Liver (tissue), 9 donors: ENCODE results near the gene DHX16. TPM values are rescaled to one million over a fixed set of nuclear protein-coding genes. Genes with fewer than 3 reads are reported as not detected.

Experiments
- DNase-seq: peaks from one replicate; pipeline ENCODE4 v3.0.0-alpha.2; 2017; ENCODE audit warnings: low spot score
- H3K27ac ChIP-seq, 2 donors: one replicate each; pipeline ENCODE4 v1.7.0; 2013; ENCODE audit warnings: inconsistent platforms in 2 of 2, low read length in 2 of 2, control low read depth in 1 of 2, low read depth in 1 of 2, mild to moderate bottlenecking in 1 of 2
- H3K27me3 ChIP-seq, 4 donors: one replicate each; pipeline versions ENCODE4 v1.6.1 to v1.7.0; 2013; ENCODE audit warnings: low read length in 3 of 4, inconsistent platforms in 1 of 4, mild to moderate bottlenecking in 1 of 4, moderate library complexity in 1 of 4; ENCODE audit not compliant: control insufficient read depth in 4 of 4, insufficient read depth in 4 of 4
- H3K36me3 ChIP-seq, 4 donors: one replicate each; pipeline versions ENCODE4 v1.6.1 to v1.7.0; 2013; ENCODE audit warnings: low read length in 3 of 4, mild to moderate bottlenecking in 3 of 4, low read depth in 1 of 4, moderate library complexity in 1 of 4; ENCODE audit not compliant: control insufficient read depth in 4 of 4, insufficient read depth in 3 of 4
- H3K4me1 ChIP-seq, 4 donors: one replicate each; pipeline versions ENCODE4 v1.6.1 to v1.7.0; 2013; ENCODE audit warnings: low read length in 3 of 4, mild to moderate bottlenecking in 3 of 4, moderate library complexity in 1 of 4; ENCODE audit not compliant: control insufficient read depth in 4 of 4, insufficient read depth in 4 of 4
- H3K4me3 ChIP-seq, 3 donors: one replicate each; pipeline versions ENCODE4 v1.6.1 to v1.7.0; 2013; ENCODE audit warnings: low read length in 3 of 3, control low read depth in 1 of 3, low read depth in 1 of 3, mild to moderate bottlenecking in 1 of 3
- H3K9ac ChIP-seq, 2 donors: one replicate each; pipeline ENCODE4 v1.7.0; 2013; ENCODE audit warnings: low read length in 2 of 2, mild to moderate bottlenecking in 2 of 2, moderate library complexity in 2 of 2, control low read depth in 1 of 2, low read depth in 1 of 2
- H3K9me3 ChIP-seq, 4 donors: one replicate each; pipeline versions ENCODE4 v1.6.1 to v1.7.0; 2013; ENCODE audit warnings: low read length in 3 of 4; ENCODE audit not compliant: control insufficient read depth in 4 of 4
- EGR1 ChIP-seq, 2 donors: IDR thresholded peaks; 2 replicates each; pipeline ENCODE4 v1.6.1; 2016 to 2018; ENCODE audit warnings: antibody characterized with exemption in 2 of 2, low read depth in 2 of 2
- FOXA1 ChIP-seq: IDR thresholded peaks from 2 replicates; pipeline ENCODE4 v1.6.1; 2016; ENCODE audit warnings: antibody characterized with exemption
- FOXA2 ChIP-seq: IDR thresholded peaks from 2 replicates; pipeline ENCODE4 v1.6.1; 2016; ENCODE audit warnings: antibody characterized with exemption
- GABPA ChIP-seq, 2 donors: IDR thresholded peaks in 1 of 2; conservative IDR thresholded peaks in 1 of 2; 2 replicates each; pipeline ENCODE4 v1.6.1; 2016; ENCODE audit warnings: antibody characterized with exemption in 2 of 2, mild to moderate bottlenecking in 1 of 2, moderate library complexity in 1 of 2
- HNF4A ChIP-seq, 2 donors: conservative IDR thresholded peaks; 2 replicates each; pipeline ENCODE4 v1.6.1; 2016; ENCODE audit warnings: antibody characterized with exemption in 2 of 2, mild to moderate bottlenecking in 2 of 2
- HNF4G ChIP-seq: IDR thresholded peaks from 2 replicates; pipeline ENCODE4 v1.6.1; 2016; ENCODE audit warnings: antibody characterized with exemption
- JUND ChIP-seq, 2 donors: IDR thresholded peaks; 2 replicates each; pipeline ENCODE4 v1.6.1; 2016; ENCODE audit warnings: antibody characterized with exemption in 2 of 2
- NR2F2 ChIP-seq: IDR thresholded peaks from 2 replicates; pipeline ENCODE4 v1.6.1; 2016; ENCODE audit warnings: antibody characterized with exemption
- RAD21 ChIP-seq, 2 donors: IDR thresholded peaks; 2 replicates each; pipeline ENCODE4 v1.6.1; 2016; ENCODE audit warnings: antibody characterized with exemption in 2 of 2, mild to moderate bottlenecking in 2 of 2
- RXRA ChIP-seq, 2 donors: IDR thresholded peaks; 2 replicates each; pipeline ENCODE4 v1.6.1; 2017 to 2018; ENCODE audit warnings: antibody characterized with exemption in 2 of 2, mild to moderate bottlenecking in 1 of 2
- SP1 ChIP-seq: IDR thresholded peaks from 2 replicates; pipeline ENCODE4 v1.6.1; 2018; ENCODE audit warnings: antibody characterized with exemption, mild to moderate bottlenecking
- TAF1 ChIP-seq: conservative IDR thresholded peaks from 2 replicates; pipeline ENCODE4 v1.6.1; 2016; ENCODE audit warnings: antibody characterized with exemption, mild to moderate bottlenecking
- YY1 ChIP-seq: IDR thresholded peaks from 2 replicates; pipeline ENCODE4 v1.6.1; 2016; ENCODE audit warnings: antibody characterized with exemption, mild to moderate bottlenecking
- WGBS: extraction: QIAGEN DNeasy Blood & Tissue Kit; methylation state at CpG from one replicate; pipeline ENCODE4 v1.1.7; 2013; 5-methylcytosine and 5-hydroxymethylcytosine counted together
- polyA plus RNA-seq, 2 donors: library from polyadenylated mRNA; stranded (reverse) in 1 of 2; unstranded in 1 of 2; fragments of 200-250 nt in 1 of 2; fragments of >200 nt in 1 of 2; fragmentation: Nextera tagmentation in 1 of 2; extraction: Ambion mirVana in 1 of 2; gene quantifications; one replicate each; pipeline versions ENCODE4 v1.2.1 to v1.2.3, GENCODE V29; 2013 to 2015
- total RNA-seq, 2 donors: library from RNA; depleted of rRNA; stranded (reverse); fragments of >200 nt; gene quantifications; one replicate each; pipeline ENCODE4 v1.2.3, GENCODE V29; 2014
- TF ChIP-seq, protein P1 (sequence below): IDR thresholded peaks from 2 replicates; pipeline ENCODE4 v1.6.1; 2016; ENCODE audit warnings: antibody characterized with exemption
- TF ChIP-seq, protein P2 (sequence below): IDR thresholded peaks from 2 replicates; pipeline ENCODE4 v1.6.1; 2016; ENCODE audit warnings: antibody characterized with exemption, mild to moderate bottlenecking
- TF ChIP-seq, protein P3 (sequence below): fragments of 150-350 bp; IDR thresholded peaks from 2 replicates; pipeline ENCODE4 v1.5.1; 2017; ENCODE audit warnings: improper control_type of control experiment, low read depth, low read length; ENCODE audit not compliant: missing input control
- TF ChIP-seq, protein P4 (sequence below): IDR thresholded peaks from 2 replicates; pipeline ENCODE4 v1.6.1; 2016; ENCODE audit warnings: antibody characterized with exemption
- TF ChIP-seq, protein P5 (sequence below): IDR thresholded peaks from 2 replicates; pipeline ENCODE4 v1.6.1; 2016; ENCODE audit warnings: antibody characterized with exemption
- donor health status: healthy.
- donor health status: healthy.
- donor health status: healthy.
- donor health status: healthy.
- donor health status: healthy.

DHX16 gene
- total and polyA plus RNA-seq, 4 donors: 10.1 to 23.9 (median 17.4) TPM

DNA sequence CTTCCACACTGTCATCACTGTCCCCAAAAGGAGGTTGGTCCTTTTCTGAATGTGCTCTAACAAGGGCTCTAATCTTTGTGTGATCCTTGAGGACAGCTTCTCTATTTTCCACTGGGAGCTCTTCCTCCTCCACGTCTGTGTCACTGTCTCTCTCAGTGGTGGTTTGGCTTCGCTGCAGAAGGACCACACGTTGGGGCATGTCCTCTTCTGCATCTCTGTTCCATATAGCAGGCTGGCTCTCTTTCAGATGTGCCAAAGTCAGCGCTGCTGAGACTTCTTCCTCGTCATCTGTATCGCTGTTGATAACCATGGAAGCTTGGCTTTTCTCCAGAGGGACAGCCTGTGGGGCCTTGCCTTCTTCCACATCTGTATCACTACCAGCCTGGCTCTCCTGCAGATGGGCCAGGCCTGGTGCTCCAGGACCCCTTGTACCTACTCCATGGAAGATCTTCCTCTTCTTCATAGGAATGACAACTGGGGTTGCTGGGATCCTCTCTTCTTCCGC lies 39.7 kb upstream of the DHX16 start:
- no peak for DNase-seq
- Histone ChIP-seq H3K27ac (no peak overlapping the region), H3K36me3 (peaks cover 2 to 32% (median 23%) of the 10 kb centered on the region in 4 donors), H3K9me3 (no peaks in the 10 kb centered on the region), H3K27me3 (no peaks in the 10 kb centered on the region), H3K4me1 (peaks cover 9 to 36% (median 20%) of the 10 kb centered on the region in 4 donors), H3K4me3 (no peak overlapping the region), H3K9ac (no peak overlapping the region)
- WGBS: 90% methylated on average over 7 of the region's 7 CpGs
- TF ChIP-seq YY1 (no peak), HNF4A (conservative IDR thresholded peaks at IDR 0.05) (no peak), TAF1 (no peak), FOXA1 (no peak), JUND (IDR thresholded peaks at IDR 0.05) (no peak), RXRA (IDR thresholded peaks at IDR 0.05) (no peak), RAD21 (IDR thresholded peaks at IDR 0.05) (no peak), EGR1 (IDR thresholded peaks at IDR 0.05; ENCODE audit: low read depth in 2 of 2) (no peak), NR2F2 (no peak), HNF4G (no peak), FOXA2 (no peak), GABPA (IDR thresholded peaks at IDR 0.05 in 1 of 2, conservative IDR thresholded peaks at IDR 0.05 in 1 of 2) (no peak), SP1 (no peak)
- TF ChIP-seq, protein P1, sequence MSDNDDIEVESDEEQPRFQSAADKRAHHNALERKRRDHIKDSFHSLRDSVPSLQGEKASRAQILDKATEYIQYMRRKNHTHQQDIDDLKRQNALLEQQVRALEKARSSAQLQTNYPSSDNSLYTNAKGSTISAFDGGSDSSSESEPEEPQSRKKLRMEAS: no peak
- TF ChIP-seq, protein P2, sequence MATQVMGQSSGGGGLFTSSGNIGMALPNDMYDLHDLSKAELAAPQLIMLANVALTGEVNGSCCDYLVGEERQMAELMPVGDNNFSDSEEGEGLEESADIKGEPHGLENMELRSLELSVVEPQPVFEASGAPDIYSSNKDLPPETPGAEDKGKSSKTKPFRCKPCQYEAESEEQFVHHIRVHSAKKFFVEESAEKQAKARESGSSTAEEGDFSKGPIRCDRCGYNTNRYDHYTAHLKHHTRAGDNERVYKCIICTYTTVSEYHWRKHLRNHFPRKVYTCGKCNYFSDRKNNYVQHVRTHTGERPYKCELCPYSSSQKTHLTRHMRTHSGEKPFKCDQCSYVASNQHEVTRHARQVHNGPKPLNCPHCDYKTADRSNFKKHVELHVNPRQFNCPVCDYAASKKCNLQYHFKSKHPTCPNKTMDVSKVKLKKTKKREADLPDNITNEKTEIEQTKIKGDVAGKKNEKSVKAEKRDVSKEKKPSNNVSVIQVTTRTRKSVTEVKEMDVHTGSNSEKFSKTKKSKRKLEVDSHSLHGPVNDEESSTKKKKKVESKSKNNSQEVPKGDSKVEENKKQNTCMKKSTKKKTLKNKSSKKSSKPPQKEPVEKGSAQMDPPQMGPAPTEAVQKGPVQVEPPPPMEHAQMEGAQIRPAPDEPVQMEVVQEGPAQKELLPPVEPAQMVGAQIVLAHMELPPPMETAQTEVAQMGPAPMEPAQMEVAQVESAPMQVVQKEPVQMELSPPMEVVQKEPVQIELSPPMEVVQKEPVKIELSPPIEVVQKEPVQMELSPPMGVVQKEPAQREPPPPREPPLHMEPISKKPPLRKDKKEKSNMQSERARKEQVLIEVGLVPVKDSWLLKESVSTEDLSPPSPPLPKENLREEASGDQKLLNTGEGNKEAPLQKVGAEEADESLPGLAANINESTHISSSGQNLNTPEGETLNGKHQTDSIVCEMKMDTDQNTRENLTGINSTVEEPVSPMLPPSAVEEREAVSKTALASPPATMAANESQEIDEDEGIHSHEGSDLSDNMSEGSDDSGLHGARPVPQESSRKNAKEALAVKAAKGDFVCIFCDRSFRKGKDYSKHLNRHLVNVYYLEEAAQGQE: no peak
- TF ChIP-seq, protein P3, sequence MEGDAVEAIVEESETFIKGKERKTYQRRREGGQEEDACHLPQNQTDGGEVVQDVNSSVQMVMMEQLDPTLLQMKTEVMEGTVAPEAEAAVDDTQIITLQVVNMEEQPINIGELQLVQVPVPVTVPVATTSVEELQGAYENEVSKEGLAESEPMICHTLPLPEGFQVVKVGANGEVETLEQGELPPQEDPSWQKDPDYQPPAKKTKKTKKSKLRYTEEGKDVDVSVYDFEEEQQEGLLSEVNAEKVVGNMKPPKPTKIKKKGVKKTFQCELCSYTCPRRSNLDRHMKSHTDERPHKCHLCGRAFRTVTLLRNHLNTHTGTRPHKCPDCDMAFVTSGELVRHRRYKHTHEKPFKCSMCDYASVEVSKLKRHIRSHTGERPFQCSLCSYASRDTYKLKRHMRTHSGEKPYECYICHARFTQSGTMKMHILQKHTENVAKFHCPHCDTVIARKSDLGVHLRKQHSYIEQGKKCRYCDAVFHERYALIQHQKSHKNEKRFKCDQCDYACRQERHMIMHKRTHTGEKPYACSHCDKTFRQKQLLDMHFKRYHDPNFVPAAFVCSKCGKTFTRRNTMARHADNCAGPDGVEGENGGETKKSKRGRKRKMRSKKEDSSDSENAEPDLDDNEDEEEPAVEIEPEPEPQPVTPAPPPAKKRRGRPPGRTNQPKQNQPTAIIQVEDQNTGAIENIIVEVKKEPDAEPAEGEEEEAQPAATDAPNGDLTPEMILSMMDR: no peak
- TF ChIP-seq, protein P4, sequence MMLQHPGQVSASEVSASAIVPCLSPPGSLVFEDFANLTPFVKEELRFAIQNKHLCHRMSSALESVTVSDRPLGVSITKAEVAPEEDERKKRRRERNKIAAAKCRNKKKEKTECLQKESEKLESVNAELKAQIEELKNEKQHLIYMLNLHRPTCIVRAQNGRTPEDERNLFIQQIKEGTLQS: no peak
- TF ChIP-seq, protein P5, sequence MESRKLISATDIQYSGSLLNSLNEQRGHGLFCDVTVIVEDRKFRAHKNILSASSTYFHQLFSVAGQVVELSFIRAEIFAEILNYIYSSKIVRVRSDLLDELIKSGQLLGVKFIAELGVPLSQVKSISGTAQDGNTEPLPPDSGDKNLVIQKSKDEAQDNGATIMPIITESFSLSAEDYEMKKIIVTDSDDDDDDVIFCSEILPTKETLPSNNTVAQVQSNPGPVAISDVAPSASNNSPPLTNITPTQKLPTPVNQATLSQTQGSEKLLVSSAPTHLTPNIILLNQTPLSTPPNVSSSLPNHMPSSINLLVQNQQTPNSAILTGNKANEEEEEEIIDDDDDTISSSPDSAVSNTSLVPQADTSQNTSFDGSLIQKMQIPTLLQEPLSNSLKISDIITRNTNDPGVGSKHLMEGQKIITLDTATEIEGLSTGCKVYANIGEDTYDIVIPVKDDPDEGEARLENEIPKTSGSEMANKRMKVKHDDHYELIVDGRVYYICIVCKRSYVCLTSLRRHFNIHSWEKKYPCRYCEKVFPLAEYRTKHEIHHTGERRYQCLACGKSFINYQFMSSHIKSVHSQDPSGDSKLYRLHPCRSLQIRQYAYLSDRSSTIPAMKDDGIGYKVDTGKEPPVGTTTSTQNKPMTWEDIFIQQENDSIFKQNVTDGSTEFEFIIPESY: no peak
